ENCODE measurements around the gene FOLR2.
"Not testable (repeated sequence)": the region's sequence is repeated elsewhere in the genome, so short reads cannot be mapped to it uniquely, and the experiment has no call there.

FOLR2 gene

DNA sequence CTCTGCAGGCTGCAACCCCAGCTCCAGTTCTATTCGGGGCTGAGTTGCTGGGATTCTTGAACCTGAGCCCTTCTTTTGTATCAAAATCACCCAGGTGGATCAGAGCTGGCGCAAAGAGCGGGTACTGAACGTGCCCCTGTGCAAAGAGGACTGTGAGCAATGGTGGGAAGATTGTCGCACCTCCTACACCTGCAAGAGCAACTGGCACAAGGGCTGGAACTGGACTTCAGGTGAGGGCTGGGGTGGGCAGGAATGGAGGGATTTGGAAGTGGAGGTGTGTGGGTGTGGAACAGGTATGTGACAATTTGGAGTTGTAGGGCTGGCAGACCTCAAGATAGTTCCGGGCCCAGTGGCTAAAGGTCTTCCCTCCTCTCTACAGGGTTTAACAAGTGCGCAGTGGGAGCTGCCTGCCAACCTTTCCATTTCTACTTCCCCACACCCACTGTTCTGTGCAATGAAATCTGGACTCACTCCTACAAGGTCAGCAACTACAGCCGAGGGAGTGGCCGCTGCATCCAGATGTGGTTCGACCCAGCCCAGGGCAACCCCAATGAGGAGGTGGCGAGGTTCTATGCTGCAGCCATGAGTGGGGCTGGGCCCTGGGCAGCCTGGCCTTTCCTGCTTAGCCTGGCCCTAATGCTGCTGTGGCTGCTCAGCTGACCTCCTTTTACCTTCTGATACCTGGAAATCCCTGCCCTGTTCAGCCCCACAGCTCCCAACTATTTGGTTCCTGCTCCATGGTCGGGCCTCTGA lies 20.9 kb upstream of the FOLR2 start:
- no peak for FAIRE-seq
- TF ChIP-seq, protein P1, sequence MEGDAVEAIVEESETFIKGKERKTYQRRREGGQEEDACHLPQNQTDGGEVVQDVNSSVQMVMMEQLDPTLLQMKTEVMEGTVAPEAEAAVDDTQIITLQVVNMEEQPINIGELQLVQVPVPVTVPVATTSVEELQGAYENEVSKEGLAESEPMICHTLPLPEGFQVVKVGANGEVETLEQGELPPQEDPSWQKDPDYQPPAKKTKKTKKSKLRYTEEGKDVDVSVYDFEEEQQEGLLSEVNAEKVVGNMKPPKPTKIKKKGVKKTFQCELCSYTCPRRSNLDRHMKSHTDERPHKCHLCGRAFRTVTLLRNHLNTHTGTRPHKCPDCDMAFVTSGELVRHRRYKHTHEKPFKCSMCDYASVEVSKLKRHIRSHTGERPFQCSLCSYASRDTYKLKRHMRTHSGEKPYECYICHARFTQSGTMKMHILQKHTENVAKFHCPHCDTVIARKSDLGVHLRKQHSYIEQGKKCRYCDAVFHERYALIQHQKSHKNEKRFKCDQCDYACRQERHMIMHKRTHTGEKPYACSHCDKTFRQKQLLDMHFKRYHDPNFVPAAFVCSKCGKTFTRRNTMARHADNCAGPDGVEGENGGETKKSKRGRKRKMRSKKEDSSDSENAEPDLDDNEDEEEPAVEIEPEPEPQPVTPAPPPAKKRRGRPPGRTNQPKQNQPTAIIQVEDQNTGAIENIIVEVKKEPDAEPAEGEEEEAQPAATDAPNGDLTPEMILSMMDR (IDR thresholded peaks at IDR 0.05; ENCODE audit: insufficient read depth, missing control alignments), result no peak

DNA sequence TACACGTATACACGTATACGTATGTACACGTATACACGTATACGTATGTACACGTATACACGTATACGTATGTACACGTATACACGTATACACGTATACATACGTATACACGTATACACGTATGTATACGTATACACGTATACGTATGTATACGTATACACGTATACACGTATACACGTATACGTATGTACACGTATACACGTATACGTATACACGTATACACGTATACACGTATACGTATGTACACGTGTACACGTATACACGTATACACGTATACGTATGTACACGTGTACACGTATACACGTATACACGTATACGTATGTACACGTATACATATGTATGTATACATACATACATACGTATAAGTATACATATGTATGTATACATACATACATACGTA lies 15.1 kb upstream of the FOLR2 start:
- DNase-seq (ENCODE audit: insufficient read length, low spot score), result not testable (repeated sequence)
- FAIRE-seq, result peak; percentile 99

More for the DNA sequence above, 20.9 kb upstream of the FOLR2 start:
- DNase-seq (ENCODE audit: insufficient read length, low spot score), result no peak

DNA sequence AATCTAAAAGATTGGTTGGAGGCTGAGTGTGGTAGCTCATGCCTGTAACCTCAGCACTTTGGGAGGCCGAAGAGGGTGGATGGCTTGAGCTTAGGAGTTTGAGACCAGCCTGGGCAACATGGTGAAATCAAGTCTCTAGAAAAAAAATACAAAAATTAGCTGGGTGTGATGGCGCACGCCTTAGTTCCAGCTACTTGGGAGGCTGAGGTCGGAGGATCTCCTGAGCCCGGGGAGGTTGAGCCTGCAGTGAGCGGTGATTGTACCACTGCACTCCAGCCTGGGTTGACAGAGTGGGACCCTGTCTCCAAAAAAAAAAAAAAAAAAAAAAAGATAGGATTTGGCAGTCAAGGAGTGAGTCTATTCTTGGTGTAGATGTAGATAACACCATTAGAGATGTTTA lies 14.0 kb upstream of the FOLR2 start:
- no peak for FAIRE-seq
- DNase-seq (ENCODE audit: insufficient read length, low spot score), result no peak
- TF ChIP-seq, protein P1 (IDR thresholded peaks at IDR 0.05; ENCODE audit: insufficient read depth, missing control alignments), result no peak

DNA sequence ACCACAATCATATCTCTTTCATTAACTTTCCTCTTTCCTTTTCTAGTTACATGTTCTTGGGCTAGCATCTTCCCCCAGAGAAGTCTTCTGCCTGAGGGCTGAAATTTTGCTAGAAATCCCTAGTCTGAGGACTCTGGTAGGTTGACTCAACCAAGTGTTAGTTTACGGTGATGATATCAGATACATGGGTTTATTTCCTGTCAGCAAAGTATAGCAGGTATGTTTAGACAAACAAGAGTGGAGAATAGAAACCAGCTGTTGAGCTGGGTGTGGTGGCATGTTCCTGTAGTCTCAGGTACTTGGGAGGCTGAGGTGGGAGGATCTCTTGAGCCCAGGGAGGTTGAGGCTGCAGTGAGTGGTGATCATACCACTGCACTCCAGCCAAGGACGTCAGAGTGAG lies 13.4 kb upstream of the FOLR2 start:
- FAIRE-seq, result no peak
- DNase-seq (ENCODE audit: insufficient read length, low spot score), result no peak
- TF ChIP-seq, protein P1 (IDR thresholded peaks at IDR 0.05; ENCODE audit: insufficient read depth, missing control alignments), result no peak

DNA sequence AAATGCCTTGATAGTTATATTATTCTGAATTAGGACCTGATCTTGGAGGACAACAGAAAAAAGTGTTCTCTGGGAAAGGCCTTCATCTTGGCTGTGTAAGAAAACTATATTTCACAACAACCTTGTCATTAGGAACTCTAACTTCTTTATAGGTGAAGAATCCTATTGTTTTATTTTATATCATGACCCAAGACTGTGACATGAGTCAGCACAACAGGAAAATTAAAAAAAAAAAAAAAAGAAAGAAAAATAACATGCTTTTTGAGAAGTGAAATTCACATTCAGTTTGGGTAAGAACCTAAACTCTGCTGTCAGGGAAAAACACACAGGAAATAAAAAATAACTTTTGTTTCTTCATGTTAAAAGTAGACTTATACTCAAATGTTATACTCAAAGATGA lies 11.7 kb upstream of the FOLR2 start:
- TF ChIP-seq, protein P1 (IDR thresholded peaks at IDR 0.05; ENCODE audit: insufficient read depth, missing control alignments), result no peak
- FAIRE-seq, result no peak
- DNase-seq (ENCODE audit: insufficient read length, low spot score), result no peak

DNA sequence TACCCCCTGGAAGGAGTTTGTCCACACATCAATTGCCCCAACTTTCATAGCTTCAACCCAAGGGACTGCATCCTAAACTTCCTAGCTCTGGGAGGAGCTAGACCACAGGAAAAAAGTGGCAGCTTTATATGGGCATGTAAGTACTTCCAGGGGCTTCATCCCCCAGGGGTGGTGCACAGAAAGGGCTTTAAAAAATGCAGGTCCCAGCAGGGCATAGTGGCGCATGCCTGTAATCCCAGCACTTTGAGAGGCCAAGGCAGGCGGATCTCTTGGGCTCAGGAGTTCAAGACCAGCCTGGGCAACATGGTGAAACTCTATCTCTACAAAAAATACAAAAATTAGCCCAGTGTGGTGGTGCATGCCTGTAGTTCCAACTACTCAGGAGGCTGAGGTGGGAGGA lies 9.8 kb upstream of the FOLR2 start:
- DNase-seq (ENCODE audit: insufficient read length, low spot score); FAIRE-seq: not testable (repeated sequence)

DNA sequence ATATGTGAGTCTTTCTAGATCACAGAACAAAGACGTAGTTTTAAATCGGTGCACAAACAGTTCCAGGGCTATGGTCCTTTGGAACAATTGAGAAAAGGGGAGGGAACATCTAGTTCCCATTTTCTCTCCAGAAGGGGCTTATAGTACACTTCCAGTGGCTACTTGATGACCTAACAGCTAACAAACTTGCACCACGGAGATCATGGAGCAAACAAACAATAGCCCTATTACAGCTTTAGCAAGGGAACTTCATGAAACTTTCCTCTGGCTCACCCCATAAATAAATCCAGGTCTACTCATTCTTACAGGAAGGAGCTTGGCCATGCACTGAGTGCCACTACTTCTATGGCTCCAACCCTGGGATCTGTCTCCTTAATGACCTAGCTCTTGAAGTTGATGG lies 8.3 kb upstream of the FOLR2 start:
- DNase-seq (ENCODE audit: insufficient read length, low spot score), result no peak
- TF ChIP-seq, protein P1 (IDR thresholded peaks at IDR 0.05; ENCODE audit: insufficient read depth, missing control alignments), result no peak
- FAIRE-seq, result no peak

DNA sequence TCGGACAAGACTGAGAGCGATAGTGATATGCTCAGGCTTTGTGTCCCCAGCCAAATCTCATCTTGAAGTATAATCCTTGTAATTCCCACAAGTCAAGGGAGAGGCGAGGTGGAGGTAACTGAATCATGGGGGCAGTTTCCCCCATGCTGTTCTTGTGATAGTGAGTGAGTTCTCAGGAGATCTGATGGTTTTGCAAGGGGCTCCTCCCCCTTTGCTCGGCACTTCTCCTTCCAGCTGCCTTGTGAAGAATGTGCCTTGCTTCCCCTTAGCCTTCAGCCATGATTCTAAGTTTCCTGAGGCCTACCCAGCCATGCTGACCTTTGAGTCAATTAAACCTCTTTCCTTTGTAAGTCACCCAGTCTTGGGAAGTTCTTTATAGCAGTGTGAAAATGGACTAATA lies 7.5 kb upstream of the FOLR2 start:
- FAIRE-seq (no peak), DNase-seq (ENCODE audit: insufficient read length, low spot score) (no peak)
- TF ChIP-seq, protein P1 (IDR thresholded peaks at IDR 0.05; ENCODE audit: insufficient read depth, missing control alignments), result no peak

Data from D721Med (cell line).